HCT116 (cell line): ENCODE measurements around the gene DENND5A.

Experiments used
- CTCF ChIP-seq, 3 experiments: fragments of 200-600 bp in 1 of 3; sonication (generic) in 1 of 3; IDR thresholded peaks in 2 of 3; conservative IDR thresholded peaks in 1 of 3; 2 replicates each; pipeline ENCODE4 v1.5.1; 2012 to 2017; ENCODE audit warnings: low read depth in 2 of 3, low read length in 2 of 3, antibody characterized with exemption in 1 of 3, borderline replicate concordance in 1 of 3, control low read depth in 1 of 3, mild to moderate bottlenecking in 1 of 3, mixed read lengths in 1 of 3, mixed run types in 1 of 3, moderate library complexity in 1 of 3; ENCODE audit not compliant: insufficient read depth in 1 of 3
- POLR2A ChIP-seq: IDR thresholded peaks from 2 replicates; pipeline ENCODE4 v1.7.0; 2011; ENCODE audit warnings: borderline replicate concordance; ENCODE audit not compliant: insufficient read depth, insufficient read length; ENCODE audit errors: extremely low read depth
- RAD21 ChIP-seq: IDR thresholded peaks from 2 replicates; pipeline ENCODE4 v1.6.1; 2012; ENCODE audit warnings: low read depth, mild to moderate bottlenecking
- SRF ChIP-seq: IDR thresholded peaks from 2 replicates; pipeline ENCODE4 v1.6.1; 2012; ENCODE audit warnings: low read depth
- TCF7L2 ChIP-seq: IDR thresholded peaks from 2 replicates; pipeline ENCODE4 v1.7.0; 2011; ENCODE audit warnings: borderline replicate concordance, inconsistent platforms; ENCODE audit not compliant: insufficient read depth, insufficient read length; ENCODE audit errors: extremely low read depth
- YY1 ChIP-seq: IDR thresholded peaks from 2 replicates; pipeline ENCODE4 v1.6.1; 2011; ENCODE audit warnings: low read length, low read depth, moderate library complexity, mild to moderate bottlenecking; ENCODE audit not compliant: insufficient replicate concordance; ENCODE audit errors: extremely low read depth

GRCh38 chr11:9094420-9094819, 170.7 kb downstream of the DENND5A start:
- TF ChIP-seq SRF, result no peak
- TF ChIP-seq POLR2A, result no peak
- TF ChIP-seq TCF7L2, result no peak
- TF ChIP-seq CTCF (IDR thresholded peaks at IDR 0.05 in 2 of 3, conservative IDR thresholded peaks at IDR 0.05 in 1 of 3; ENCODE audit: borderline replicate concordance in 1 of 3, insufficient read depth in 1 of 3, low read depth in 2 of 3, low read length in 2 of 3), result no peak
- no peak for TF ChIP-seq RAD21
- no peak for TF ChIP-seq YY1
